Dermis blood vessel endothelial cell (primary cell): ENCODE results near the gene FICD. TPM values are rescaled to one million over a fixed set of nuclear protein-coding genes. Genes with fewer than 3 reads are reported as not detected.
"Not testable (repeated sequence)": the region's sequence is repeated elsewhere in the genome, so short reads cannot be mapped to it uniquely, and the experiment has no call there.

Experiments
- DNase-seq: peaks from one replicate; pipeline ENCODE4 v3.0.0; 2010
- total RNA-seq: library from RNA; depleted of rRNA; stranded (reverse); fragments of >200 nt; gene quantifications from 2 replicates; pipeline ENCODE4 v1.2.3, GENCODE V29; 2014

The FICD gene
- total RNA-seq, 1 donor from 2014 or later: 7.0 TPM

DNA sequence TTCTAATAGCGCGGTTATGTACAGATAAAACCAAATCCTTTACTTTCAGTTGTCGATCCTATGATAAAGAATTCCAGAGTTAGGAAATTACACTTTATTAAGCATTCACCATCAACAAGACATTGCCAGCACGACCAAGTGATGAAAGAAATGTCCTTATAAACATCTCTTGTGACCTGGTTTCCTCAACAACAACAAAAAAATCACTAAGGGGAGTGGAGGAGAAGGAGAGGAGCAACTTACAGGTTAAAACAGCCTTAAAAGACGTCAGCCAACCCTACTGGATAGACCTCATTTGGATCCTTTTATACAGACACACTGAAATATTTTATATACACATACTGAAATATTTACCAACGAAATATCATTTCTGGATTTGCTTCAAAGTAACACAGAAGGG lies 23.1 kb downstream of the FICD start:
- no peak for DNase-seq

DNA sequence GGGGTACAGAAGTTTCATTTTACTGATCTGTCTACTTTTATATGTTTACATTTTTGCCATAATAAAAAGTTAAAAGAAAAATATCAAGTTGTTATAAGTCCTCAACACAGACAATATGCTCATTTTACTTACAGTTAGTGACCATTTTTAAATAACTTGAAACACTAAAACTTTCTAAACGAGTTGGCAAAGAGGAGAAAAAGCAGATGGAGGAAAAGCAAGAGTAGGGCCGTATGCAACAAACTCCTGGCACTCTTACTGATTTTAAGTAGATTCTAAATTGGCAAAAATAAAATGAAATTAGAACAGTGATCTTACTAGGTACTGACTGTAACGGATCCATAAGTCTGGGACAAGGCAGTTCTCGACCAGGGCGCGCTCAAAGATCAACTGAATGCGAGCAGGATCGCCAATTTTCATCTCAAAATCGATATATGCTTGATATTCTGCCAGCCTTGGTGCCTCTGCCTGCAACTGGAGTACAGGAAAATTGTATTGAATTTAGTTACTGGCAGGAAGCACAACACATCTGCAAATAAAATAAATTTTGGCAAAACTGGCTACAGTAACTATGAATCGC lies 23.6 kb downstream of the FICD start:
- DNase-seq: no peak

DNA sequence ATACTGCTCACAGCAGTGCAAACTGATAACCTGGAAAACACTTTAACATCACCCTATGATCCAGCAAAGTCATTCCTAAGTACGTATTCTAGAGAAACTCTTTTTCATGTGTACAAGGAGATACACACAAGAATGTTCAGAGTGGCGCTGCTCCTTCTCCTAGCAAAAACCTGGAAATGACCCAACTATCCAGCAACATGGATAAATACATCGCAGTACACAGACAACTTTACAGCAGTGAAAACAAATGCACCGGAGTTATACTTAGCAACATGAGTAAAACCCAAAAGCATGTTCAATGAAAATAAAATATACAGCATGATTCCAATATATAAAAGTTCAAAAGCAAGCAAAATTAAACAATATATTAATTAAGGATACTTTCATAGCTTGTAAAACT lies 27.2 kb downstream of the FICD start:
- DNase-seq: no peak

DNA sequence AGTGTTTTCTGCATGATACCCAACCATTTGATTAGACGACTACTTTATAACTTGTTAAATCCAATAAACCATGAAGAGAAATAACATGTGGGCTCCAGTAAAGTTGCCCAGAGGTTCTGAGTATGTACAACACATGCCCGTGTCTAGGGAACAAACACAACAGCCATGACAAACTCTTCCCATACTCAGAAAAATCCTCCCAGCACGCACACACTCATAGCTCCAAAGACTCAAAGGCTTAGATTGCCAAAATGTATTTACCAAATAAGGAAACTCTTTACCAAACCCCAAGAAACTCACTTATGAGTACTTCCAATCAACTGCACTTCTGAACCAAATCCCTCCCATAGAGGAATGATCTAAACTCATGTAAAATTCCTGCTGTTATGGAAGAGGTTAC lies 28.6 kb downstream of the FICD start:
- DNase-seq: no peak

DNA sequence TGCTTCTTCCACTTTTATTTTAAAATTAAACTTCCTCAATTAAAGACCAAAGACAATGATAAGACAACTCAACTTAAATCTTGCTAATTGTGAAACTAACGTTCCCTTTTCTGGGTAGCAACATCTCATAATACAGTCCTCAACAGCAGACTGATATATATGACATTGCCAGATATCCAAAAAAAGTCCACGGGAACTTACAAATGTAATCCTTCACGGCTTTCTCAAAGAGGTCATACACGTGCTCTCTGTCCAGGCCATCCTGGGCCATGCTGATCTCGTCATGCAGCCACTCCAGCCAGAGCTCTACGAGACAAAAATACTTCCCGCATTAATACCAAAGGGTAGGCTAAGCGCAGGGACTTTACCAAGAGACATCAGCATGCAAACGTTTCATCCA lies 32.6 kb downstream of the FICD start:
- DNase-seq: no peak

DNA sequence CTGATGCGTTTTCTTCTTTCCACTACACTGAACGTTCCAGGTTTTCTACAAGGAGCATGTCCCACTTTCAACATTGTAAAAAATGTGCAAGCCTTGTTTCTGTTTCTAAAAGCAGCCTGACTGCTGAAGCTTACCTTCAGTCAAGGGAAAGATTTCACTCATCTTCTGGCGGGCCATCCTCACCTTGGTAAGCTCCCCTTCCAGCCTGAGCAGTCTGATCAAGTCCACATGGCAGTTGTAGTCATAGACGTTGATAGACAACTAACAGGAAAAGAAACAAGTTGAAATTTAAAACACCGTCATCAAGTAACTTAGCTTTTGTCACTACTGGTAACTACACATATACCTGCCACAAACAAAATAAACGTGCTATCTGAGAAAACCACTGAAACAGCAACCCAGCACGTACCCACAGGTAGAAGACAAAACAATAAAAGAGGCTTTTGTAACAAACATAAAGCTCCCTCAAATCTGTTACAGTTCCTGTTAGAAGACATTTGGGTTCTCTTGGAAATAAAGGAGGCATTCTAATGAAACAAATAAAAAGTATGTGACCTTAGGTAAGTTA lies 34.0 kb downstream of the FICD start:
- no peak for DNase-seq

DNA sequence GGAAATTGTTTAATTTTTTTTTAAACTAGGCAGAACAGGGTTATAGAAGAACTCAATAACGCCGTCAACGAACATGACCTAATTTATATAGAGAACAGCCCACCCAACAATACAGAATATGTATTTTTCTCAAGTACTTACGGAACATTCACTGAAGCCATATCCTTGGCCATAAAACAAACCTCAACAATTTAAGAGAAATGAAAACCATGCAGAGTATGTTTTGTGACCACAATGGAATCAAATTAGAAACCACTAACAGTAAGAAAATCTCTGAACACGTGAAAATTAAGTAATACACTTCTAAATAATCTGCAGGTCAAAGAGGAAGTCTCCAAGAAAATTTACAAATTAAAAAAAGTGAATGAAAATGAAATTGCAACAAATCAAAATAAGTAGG lies 36.5 kb downstream of the FICD start:
- DNase-seq: no peak

DNA sequence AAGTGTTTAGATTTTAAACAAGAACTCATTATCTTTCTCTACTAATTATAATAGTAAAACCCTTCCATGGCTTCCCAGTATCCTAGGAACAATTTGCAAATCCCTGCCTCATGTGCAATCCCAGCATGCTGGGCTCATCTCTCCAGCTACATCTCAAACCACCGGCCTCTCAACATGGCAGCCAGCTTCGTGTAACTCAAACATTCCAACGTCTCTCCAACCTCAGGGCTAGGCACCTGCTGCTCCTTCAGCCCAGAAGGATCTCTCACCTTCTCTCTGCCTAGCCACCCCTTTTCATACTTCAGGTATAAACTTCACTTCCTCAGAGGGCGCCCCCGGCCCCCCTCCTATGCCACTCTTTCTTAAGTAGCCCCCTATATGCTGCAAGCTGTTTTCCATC lies 38.7 kb downstream of the FICD start:
- DNase-seq: no peak

DNA sequence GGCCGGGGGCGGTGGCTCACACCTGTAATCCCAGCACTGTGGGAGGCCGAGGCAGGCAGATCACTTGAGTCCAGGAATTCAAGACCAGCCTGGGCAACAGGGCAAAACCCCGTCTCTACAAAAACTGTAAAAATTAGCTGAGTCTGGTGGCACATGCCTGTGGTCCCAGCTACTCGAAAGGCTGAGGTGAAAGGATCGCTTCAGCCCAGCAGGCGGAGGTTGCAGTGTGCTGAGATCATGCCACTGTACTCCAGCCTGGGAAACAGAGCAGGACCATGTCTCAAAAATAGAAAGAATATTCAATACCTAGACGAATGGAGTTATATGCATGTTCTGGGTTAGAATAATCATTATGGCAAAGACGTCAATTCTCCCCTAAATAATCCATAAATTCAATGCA lies 40.3 kb downstream of the FICD start:
- not testable (repeated sequence) for DNase-seq

DNA sequence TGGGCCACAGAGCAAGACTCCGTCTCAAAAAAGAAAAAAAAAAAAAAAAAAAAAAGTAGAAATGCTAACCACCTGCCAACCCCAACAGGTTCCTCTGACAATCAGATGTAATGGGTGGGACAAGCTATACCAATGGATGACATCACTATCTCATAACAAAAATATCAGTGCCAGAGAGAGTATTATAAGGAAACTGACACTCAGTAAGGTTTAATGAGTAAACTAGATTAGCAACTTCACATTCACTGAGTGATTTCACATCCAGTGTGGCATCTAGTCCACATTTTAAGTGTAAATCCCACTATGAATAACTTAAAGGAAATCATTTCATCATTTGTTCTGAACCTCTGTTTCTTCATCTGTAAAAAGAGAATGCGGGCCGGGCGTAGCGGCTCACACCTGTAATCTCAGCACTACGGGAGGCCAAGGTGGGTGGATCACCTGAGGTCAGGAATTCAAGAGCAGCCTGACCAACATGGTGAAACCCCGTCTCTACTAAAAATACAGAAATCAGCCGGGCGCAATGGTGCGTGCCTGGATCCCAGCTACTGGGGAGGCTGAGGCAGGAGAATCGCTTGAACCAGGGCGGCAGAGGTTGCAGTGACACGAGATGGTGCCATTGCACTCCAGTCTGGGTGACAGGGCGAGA lies 44.1 kb downstream of the FICD start:
- no peak for DNase-seq

DNA sequence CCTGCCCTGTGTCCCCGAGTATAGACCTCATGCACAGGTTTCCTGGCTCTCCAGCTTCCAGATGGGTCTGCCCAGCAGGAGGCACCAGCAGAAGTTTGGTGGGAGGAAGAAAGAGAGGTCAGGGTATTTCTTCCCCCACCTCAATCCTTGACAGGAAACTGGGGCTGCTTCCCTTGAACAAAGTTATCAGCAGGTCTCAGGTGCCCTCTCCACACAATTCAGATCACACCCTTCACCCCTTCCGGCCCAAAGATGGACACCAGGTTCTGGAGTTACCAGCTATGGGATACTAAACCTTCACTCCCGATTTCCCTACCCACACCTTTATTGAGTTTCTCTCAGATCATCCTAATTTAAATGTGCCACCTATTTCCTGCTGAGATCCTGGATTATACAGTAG lies 44.7 kb downstream of the FICD start:
- DNase-seq: no peak

DNA sequence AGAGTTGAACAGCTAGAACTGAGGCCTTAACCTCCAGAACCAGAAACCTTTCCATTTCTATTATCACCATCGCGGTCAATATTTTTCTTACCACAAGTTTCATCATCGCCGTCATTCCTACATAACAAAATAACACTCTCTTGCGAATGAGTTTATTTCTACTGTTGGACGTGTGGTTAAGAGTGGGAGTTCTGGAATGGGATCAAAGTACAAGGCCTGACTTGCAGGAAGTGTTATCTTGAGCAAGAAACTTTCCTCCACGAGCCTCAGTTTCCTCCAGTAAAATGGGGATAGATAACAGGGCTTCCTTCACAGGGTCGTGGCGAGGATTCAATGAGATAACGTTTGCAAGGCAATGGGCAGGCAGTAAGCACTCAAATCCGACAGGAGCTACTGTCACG lies 45.2 kb downstream of the FICD start:
- DNase-seq: peak; percentile 34

DNA sequence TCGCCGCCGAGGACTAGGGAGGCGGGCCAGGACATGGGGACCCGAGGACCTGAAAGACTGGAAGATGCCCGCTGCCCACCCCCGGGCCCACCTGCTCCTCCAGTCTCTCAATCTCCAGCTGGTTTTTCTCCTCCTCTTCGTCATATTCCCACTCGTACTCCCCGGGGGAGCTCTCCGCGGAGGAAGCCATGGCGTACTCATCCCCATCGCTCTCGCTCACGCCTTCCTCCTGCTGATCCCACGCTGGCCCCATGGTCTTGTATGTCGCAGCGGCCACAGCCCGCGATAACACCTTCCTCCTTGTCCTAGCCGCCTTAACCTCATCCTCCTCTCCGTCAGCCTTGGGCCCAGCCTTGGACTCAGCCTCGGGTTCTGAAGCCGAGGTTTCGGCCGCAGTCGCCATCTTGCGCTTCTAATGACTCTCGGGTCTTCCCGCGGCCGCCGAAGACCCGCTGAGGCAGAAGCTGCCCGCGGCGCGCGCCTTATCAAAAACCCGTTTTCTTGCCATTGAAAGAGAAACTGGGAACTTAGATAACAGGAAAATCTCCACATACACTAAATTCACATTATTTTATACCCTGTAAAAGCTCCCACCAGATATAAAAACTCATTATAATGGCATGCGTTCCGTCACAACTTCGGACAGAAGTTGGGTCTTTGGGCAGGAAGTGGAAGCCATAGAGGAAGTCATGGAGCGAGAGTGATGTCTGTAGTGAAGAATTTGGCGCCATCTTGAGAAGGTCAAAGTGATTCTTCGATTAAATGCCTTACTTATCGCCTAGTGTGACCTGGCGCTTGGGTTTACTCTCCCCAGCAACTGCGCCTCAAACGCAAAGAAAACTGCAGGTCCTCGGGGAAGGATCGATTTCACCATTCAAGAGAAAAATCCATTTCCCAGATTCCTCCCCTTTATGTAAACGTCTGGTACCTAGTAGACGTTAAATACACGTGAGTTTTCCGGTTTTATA lies 46.0 kb downstream of the FICD start, which contains the start of gene SART3:
Gene SART3, minus strand, starts transcription at position 422 of the 968 bp plus-strand sequence. Its CDS starts 19 bp downstream, at position 403.
- DNase-seq: peak; percentile 93

DNA sequence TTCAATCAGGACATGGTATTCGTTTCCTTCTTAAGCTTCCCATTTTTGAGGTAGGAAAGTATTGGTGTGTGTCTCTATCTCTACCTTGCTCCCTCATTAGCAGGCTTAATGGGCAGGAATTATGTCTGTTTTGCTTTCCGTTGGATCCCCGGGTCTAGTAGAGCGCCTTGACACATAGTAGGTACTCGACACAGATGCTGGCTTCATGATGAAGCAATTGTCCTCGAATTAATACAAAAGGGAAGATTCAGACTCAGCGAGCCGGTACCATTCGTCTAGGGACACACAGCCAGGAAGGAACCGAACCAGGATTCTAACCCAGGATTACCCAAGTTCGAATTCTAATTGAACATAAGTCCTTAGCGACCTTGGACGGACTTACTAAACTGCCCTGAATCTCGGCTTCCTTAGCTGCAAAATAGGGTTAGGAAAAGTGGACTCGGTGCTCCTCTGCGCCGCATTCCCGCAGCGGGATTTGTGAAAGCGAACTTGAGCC lies 46.8 kb downstream of the FICD start:
- DNase-seq: no peak

DNA sequence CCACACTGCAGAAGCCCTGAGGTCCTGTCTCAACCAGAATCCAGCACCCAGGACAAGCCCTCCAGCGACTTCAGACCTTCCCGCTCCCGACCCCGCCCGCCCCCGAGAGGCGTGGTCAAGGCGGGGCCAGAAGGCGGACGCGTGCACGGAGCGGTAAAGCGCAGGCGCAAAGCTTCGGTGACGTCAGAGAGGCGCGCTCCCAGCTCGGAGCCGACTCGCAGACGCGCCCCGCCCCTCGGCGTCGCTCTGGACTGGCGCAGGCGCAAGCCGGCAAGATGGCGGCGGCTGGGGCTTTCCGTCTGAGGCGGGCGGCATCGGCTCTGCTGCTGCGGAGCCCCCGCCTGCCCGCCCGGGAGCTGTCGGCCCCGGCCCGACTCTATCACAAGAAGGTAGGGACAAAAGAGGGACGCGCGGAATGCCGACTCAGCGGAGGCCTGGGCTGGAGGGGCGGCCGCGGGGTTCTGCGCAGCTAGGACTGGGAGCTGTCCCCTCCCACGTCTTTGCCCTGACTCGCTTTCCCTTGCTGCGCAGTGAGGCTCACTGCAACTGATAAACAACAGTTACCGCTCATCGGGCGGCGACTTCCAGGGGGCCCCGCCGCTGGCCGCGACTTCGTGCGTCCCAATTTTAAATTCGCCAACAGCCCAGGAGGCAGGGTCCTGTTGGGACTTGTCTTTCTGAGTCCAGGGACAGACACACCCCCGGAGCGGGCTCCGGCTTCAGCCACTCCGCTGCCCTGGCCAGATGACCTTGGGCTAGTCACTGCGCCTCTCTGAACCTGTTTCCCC lies 47.5 kb downstream of the FICD start, which contains the start of gene ISCU:
Gene ISCU, plus strand, starts transcription at position 249 of the 788 bp plus-strand sequence. Its CDS starts 27 bp downstream, at position 276.
- DNase-seq: peak; percentile 98

DNA sequence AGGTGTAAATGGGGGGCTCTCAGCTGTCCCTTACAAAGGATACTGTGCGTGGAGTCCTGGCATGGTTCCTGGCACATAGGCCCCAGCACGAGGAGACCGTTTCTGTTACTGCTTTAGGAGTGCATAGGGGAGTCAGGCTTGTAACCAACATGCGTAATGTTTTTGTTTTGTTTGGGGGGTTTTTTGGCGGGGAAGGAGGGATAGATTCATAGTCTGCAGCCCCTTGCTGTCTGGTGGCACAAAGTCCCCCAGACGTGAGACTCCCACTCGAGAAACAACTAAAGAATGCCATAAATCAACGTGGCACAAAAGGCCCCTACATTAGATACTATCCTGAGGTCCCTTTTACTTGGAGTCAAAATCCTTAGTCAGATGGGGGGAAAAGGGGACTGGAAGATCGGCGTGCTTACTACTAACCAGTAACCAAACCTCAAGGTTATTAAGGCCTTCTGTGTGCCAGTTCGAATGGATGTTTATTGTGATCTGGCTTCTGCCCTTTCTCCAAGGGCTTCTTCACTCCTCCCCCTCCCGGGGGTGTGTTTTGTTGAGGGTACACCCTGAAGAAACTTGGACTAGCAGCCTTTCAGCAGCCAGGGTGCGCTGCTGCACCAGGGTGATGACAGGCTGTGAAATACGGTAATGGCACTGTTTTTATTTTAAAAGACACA lies 48.2 kb downstream of the FICD start:
- DNase-seq: peak; percentile 92

DNA sequence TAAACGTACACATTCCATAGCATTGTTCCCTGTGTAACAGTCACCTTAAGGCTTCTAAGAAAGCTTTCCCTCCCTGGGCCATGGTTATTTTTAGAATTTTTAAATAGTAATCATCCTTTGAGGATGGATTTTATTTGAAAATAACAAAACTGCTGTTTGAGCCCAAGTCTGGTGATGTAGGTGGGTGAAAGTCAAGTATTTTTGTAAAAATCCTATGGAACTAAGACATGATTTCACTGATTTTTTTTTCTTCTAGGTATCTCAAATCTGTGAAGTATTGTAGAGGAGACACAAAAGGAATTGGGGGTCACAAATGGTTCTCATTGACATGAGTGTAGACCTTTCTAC lies 48.7 kb downstream of the FICD start:
- DNase-seq: no peak

DNA sequence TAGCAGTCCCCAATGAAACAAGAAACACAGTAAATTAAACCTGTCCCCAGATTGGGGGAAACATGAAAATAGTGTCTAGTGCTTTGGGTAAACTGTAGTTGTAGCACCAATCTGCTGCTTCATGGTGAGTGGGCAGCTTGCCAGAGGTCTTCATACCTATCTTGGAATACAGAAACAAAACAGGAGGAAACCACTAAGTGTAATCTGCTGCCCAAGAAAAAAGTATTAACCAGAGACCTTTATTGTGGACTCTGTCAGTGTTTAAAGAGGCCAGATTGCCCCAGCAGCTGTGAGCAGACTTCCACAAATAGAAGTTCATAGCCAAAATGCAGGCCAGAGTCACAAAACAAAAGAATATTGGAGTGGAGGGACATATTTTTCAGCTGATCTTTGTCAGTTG lies 49.6 kb downstream of the FICD start:
- DNase-seq: no peak

DNA sequence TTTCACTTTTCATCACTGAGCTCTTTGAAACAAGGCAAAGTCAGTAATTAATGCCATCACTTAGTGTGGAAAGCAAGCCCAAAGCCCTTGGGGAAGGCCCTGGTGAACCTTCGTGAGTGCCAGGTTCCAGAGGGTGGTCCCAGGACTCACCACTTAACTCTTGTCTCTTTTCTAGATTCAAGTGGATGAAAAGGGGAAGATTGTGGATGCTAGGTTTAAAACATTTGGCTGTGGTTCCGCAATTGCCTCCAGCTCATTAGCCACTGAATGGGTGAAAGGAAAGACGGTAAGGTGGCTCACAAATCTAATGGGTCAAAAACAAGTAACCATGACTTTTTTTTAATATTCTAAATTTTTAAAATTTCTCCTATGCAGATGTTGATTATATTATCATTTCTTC lies 50.1 kb downstream of the FICD start:
- no peak for DNase-seq

DNA sequence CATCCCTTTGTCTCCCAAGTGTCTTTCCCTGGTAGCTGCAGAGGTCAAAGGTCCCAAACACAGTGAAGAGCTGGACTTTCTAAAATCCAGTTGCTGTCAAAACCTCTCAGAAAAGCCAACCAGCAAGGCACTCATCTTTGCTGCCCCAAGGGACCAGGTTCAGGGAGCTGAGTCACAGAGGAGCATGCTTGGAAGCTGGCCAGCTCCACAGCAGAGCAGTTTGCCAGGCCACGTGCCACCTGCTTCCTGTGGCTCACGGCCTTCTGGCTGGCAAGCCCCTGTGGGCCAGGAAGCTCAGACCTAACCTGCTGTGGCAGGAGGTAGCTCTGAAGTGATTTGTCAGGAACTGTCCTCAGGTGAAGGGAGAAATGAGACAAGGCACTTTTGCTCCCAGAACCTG lies 50.9 kb downstream of the FICD start:
- DNase-seq: peak; percentile 94

DNA sequence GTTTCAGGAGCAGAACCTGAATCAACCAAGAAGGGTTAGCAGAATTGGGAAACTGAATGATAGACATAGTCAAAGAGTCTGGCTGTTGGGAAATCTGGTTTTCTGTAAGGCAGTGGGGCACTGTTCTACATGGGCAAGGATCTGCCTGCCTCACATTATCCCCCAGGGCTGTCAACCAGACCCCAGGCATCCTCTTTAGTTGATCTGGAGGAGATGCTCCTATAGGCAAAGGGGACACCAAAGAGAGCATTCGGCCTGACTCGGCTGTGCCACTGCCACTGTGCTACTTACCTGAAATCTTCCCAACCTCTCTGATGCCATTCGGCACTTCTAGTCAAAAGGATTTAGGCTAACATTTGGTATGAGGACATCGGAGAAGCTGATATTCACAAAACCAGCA lies 51.4 kb downstream of the FICD start:
- no peak for DNase-seq
